Right hindlimb (tissue), 1 donor: Measurements from ENCODE around the gene VAMP4.
"Not testable (repeated sequence)": the region's sequence is repeated elsewhere in the genome, so short reads cannot be mapped to it uniquely, and the experiment has no call there.

Experiments
- DNase-seq: peaks from one replicate; pipeline ENCODE4 v3.0.0-alpha.2; 2018

Gene VAMP4

DNA sequence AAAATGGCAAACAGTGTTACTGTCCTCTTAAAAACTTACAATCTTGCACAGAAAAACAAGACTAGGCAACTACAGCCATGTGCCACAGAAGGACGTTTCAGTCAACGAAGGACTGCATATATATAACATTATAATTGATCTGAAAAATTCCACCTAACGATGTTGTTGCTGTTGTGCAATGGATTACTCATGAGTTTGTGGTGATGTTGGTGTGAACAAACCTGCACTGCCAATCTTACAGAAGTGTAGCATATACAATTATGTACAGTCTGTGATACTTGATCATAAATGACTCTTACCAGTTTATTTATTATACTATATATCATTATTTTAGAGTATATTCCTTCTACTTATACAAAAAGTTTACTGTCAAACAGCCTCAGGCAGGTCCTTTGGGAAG is 6.8 kb upstream of the VAMP4 start:
- DNase-seq: no peak

DNA sequence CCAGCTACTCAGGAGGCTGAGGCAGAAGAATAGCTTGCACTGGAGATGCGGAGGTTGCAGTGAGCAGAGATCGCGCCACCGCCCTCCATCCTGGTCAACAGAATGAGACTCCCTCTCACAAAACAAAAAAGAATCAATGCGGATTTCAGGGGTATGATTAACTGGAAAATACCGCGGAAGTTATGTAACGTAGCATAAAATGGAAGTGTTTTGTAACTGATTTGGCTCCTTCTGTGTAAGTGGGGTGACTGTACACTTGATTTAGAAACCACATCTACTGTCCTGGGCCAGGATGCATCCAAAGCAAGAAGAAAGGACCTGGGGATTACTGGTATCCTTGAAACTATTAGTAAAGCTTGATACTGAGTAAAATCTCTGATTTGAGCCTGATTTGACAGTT is 3.1 kb upstream of the VAMP4 start:
- DNase-seq: no peak

DNA sequence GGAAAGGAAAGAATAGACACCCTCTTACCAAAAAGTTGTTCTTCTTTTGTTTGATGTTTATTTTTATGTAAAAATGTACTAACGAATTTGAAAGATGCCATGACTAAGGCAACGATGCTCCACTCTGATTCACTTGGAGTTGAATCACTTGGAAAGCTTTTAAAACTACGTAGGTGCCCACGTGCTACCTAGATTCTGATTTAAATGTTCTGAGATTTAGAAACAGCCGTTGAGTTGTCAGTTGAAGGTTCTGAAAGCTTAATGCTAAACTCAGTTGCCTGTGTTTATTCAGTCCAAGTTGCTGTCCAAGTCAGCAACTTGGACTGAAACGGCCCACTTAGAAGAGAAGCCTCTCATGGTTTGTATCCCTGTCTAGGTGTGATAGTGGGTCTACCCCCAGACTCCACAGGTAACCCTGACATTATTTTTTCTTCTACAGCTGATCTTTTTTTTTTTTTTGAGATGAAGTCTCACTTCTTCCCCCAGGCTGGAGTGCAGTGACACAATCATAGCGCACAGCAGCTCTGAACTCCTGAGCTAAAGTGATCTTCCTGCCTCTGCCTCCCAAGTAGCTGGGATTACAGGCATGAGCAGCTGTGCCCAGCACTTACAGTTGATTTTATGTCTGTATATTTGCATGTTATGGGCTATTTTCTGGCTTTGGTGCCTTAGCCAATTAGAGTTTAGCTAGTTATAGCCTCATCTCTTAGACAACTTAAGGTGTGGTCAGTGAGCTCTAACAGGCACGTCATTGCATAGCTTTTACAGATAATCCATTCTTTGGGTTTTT is 1.4 kb upstream of the VAMP4 start:
- DNase-seq: peak; percentile 35

DNA sequence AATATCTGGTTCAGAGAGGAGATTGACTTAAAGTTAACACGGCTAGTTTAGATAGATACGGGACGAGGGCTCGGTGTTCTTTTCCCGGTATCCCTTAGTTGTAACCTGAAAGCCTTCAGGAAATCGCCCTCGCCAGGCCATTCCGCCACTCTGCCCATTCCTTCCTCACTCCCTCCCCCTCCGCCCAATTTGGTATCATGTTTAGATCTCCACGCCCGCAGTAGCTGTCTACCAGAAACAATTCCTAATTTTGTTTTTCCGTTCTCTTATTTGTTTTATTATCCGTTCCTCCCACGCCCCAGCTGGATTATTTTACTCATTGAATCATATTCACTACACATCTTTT is 685 bp upstream of the VAMP4 start:
- peak; percentile 66 for DNase-seq

DNA sequence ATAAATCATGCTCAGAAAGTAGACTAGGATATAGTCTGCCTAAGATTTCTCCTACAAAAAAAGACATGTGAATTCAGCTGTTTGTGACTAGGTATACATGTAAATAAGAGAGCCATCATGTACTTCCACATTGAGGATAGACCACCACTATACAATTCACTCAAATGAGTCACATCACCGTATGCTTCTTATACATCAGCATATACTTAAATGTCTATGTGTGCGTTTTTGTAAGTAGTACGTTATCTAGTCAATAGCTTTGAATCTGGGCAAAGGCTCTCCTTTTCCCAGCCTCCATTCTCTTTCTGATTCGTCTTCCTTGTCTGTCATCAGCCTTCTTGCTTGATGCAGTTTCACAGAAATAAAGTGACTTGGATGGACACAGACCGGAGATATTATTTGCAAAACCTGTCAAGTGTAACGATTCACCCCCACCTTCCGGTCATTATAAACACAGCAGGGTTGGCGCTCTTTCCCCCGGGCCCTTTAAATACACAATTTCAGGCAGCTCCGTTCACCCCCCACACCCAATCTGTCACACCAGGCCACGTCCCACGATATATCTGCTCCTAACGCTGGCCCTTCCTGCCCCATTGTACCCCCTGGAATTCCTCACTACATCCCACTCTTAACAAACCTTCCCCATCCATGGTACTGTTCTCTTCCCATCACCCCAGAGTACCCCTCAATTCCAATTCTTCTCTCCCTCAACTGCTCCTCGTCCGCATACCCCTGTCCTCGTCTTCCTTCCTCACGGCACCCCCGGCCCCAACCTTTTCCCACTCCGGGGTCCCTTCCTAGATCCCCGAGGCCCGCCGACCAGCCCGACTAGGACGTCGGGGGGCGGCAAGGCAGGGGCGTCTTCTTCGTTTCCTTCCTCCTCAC is 636 bp downstream of the VAMP4 start:
- peak; percentile 57 for DNase-seq

DNA sequence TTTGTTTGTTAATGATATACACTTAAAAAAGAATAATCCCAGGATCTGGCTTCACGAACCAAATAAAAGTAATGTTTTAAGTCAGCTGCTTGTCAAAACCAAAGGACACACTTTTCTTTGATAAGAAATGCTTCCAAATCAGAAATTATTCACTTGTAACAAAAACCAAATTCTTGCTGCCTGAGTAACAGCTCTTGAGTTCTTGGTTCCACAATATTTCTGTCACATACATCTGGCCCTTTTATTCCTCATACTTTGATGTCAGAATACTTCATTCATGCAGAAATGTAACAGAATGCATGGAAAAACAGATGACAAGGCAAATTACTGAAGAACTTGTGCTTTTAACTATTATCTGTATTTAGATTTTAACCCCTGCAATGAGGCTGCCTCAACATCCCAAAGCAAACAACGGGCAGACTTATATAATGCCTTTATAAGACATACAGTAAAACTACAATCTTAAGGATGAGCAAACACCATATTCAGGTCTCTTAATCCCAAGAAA is 1.5 kb downstream of the VAMP4 start:
- no peak for DNase-seq

DNA sequence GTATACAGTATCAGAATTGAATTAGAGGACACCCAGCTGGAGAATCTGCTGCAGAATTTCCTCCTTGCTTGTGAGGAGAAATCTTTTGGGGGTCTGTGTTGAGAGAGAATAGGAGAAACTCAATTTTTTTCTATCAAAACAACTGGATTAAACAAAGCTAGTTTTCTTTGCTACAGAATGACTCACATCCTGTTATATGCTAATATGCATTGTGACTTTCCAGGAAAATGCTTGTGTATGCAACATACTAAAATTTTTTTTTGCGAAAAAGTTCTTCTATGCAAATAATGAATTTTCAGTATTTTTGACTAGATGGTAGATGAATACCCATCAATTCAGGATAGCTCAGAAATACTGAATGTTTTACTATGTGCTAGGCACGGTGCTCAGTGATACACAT is 2.2 kb downstream of the VAMP4 start:
- no peak for DNase-seq

DNA sequence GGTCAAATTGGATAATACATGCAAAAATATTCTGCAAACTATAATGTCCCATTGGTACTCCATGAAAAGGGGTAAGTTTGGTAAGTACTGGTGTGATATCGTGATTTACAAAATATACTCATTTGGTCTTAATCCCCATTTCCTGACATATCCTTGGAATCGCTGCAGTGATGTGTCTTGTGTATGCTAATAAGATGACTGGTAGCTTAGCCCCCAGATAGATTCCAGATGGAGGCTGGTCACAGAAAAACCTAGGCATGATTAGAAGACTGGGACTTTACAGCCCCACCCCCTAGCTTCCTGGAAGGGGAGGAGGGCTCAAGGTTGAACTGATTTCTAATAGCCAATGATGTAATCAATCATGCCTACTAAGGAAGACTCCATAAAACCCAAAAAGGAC is 3.0 kb downstream of the VAMP4 start:
- no peak for DNase-seq

DNA sequence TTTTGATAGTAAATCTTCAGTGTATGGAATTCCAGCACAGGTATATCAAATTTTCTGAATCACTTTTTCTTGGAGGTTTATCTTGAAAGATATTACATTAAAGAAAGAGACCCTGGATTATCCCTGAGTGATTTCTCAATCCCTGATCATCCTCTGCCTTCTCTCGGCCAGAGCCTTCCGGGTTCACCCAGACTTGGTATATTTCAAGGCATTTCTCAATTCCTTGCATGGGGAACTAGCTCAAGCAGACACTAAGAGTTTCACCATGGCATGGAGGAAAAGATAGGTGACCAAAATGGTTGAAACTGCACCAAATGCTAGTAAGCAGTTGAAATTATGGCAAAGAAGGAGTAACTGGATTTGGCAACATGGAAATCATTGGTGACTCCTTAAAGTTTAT is 5.7 kb downstream of the VAMP4 start:
- DNase-seq: no peak

DNA sequence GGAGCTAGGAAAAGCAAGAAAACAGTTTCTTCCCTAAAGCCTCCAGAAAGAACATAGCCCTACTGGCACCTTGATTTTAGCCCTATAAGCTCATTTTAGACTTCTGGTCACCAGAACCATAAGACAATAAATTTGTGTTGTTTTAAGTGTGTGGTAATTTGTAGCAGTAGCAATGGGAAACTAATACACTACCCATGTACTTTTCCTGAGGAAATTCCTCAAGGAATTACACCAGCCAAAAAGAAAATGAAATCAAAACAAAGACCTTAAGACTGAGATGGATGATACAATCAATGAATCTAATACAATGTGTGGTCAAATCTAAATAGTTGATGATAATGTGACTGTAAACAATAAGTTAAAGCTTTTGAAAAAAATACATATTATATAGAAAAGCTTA is 11.8 kb downstream of the VAMP4 start:
- DNase-seq: no peak

DNA sequence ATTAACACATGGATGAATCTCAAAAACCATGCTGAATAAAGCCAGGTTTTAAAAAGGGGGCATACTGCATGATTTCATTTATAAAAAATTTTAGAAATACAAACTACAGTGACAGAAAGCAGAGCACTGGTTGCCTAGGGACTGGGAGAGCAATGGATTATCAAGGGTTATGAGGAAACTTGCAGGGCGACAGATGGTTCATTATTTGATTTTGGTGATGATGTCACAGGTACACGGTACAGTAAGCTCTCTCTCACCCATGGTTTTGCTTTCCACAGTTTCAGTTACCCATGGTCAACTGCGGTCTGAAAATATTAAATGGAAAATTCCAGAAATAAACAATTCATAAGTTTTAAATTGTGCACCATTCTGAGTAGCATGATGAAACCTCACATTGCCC is 14.1 kb downstream of the VAMP4 start:
- DNase-seq: no peak

DNA sequence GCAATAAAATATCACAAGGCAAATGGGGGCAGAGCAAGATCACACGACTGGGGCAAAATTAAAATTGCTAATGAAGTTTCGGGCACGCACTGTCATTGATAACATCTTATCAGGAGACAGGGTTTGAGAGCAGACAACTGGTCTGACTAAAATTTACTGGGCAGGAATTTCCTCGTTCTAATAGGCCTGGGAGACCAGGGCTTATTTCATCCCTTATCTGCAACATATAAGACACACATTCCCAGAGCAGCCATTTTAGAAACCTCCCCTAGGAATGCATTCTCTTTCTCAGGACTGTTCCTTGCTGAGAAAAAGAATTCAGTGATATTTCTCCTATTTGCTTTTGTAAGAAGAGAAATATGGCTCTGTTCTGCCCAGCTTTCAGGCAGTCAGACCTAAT is 18.7 kb downstream of the VAMP4 start:
- not testable (repeated sequence) for DNase-seq

DNA sequence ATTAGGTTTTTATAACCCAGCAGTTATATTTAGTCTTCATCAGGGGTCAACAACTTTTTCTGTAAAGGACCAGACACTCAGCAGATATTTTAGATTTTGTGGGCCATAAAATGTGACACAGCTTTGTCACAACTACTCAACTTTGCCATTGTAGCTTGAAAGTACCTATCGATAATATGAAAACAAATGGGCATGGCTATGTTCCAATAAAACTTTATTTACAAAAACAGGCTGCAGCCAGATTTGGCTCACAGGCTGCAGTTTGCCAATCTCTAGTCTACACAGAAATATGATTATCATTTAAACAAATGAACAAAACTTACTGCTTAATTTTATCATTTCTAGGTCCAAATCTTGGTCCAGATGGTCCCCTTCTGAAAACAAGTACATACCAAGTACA is 23.0 kb downstream of the VAMP4 start:
- DNase-seq: no peak

DNA sequence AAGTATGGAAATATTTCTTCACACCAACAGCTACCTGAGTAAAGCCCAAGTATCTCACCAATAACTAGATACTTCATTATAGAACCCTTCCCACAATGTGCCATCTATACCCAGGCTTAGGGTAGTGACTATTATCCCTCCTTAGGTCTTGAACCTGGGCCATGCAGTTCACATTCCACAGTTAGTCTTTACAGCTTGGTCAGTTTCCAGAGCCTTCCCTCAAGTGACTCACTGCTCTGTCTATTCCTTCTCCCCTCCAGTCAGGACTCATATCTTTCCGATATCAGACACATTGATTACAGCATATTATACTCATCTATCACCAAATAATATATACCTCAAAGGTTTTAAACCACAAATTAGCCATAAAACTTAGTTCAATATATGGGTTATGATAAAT is 23.6 kb downstream of the VAMP4 start:
- no peak for DNase-seq

DNA sequence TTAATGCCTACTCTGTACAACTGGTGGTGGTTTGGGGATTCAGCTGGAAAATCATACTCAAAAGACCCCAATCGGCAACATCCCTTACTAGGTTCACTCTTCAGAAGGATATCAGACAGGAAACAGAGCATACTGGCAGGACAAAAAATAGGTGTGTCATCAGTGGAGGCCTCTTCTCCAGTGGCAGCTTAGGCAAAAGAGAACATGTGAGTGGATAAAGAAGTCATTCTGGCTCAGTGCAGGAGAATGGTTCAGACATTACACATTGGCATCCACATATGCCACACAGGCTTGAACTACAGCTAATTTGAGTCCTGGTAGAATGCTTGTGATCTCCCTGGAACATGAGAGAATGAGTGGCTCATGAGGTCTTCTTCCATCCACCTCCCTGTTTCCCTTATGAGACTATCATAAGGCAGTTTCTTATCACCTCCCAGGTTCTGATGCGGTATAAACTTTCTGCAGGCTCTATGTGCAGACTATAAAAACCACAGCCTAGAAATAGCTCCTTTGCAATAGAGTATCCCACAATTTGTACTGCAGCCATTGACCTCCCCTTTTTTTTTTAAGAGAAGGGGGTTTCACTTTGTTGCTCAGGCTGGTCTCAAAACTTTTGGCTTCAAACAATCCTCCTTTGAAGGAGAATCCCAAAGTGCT is 24.7 kb downstream of the VAMP4 start:
- DNase-seq: no peak

DNA sequence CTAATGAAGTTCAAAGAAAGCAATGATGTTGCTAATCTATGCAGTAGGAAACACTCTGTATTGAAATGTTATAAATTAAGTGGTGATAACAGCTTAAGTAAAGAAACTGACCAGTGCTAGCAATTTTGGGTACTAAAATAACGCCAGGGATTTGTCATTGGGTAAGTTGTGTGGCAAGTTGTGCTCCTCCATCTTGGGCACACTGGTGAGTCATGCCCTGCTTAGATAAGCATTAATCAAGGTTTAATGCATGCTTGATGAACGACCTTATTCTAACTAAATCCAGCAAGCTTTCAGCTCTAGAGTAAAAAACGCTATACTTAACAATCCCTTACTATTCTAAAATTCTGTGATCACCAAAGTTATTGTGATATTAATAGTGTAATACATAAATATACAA is 25.2 kb downstream of the VAMP4 start:
- no peak for DNase-seq

DNA sequence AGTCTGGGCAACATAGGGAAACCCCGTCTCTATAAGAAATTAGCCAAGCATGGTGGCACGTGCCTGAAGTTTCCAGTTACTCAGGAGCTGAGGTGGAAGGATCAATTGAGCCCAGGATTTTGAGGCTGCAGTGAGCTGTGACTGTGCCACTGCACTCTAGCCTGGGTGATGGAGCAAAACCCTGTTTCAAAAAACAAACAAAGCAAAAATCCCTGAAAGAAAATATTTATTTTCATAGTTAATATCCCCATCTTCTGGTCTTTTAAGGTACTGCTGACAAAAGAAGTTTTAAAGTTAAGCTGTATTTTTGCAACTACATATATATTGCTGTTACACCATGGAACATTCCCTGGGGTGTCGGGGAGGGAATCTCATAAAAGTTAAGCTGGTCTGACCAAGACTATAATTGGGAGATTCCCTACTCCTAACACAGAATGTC is 26.0 kb downstream of the VAMP4 start:
- no peak for DNase-seq

DNA sequence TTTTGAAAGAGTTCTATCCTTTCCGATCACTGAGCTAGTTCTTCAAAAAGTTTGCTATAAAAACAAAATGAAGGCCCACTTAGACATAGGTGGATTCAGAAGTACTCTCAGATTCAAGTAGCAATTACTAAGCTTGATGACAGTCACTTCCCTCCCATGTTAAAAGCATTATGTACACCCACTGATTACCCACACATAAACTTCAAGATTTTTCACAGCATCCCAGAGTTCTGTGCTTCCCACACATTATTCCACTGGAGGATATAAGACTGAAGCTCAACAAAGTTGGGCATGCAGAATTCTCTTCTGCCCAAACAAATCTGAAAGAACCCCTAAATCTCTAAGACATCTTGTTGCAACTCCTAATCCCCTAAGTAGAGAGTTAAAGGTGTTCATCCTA is 29.5 kb downstream of the VAMP4 start:
- no peak for DNase-seq

DNA sequence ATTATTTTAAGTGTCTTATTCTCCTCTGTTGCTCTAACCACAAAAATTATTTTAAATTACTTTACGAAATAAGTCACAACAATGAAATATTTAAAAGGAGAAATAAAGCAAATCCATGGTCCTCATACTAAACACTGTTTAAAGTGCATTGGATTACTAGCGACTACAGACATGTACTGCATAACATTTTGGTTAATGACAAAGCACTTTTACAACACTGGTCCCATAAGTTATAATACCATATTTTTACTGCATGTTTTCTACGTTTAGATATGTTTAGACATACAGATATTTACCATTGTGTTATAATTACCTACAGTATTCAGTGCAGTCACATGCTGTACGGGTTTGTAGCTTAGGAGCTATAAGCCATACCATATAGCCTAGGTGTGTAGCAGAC is 30.2 kb downstream of the VAMP4 start:
- DNase-seq: no peak

DNA sequence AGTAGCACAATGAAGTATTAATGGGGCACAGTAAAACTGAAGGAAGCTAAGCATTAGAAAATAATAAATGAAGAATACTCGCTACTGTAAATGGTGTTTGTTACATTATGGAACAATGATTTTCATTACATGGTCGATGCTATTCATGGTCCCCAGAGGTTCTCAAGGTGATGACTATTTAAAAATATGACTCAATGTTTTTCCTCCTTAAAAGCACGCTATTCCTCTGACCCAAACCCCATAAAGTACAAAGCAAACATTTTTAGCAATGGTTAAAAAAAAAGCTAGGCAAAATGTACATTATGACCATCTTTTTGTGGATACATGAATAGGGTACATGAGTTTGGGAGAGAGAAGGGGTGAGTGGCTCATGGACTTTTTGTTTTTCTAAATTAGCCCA is 34.3 kb downstream of the VAMP4 start:
- DNase-seq: no peak

DNA sequence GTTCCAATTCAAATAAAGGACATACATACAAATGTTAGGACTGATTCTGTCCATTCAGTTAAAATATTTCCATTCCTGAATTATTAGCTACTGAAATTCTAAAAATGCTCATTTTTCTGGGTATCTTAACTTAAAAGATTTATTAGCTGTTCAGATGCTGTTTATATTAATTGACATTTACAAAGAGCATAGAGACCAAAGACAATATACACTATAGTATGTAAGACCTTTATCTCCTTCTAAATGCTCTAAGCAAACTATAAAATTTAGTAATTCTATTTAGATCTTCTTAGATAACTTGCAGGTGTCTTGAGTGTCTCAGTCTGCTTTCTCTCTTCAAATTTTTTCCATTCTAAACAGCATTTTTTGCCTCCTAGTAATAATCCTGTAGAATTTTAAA is 39.3 kb downstream of the VAMP4 start:
- DNase-seq: no peak

DNA sequence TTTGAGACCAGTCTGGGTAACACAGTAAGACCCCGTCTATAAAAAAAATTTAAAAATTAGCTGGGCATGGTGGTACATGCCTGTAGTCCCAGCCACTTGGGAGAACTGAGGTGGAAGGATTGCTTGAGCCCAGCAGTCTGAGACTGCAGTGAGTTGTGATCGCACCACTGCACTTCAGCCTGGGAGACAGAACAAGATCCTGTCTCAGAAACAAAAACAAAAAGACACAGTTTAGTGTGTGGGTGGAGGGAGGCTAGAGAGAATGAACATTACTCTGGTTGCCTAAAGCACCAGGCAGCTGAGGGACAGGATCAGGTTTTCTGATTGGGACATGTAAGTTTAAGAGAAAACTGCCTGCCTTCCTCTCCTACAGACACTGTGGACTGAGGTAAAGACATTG is 42.3 kb downstream of the VAMP4 start:
- DNase-seq: no peak

DNA sequence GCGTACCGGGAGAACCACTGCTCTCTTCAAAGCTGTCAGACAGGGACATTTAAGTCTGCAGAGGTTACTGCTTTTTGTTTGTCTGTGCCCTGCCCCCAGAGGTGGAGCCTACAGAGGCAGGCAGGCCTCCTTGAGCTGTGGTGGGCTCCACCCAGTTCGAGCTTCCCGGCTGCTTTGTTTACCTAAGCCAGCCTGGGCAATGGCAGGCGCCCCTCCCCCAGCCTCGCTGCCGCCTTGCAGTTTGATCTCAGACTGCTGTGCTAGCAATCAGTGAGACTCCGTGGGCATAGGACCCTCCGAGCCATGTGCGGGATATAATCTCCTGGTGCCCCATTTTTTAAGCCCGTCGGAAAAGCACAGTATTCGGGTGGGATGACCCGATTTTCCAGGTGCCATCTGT is 46.1 kb downstream of the VAMP4 start:
- DNase-seq: not testable (repeated sequence)

DNA sequence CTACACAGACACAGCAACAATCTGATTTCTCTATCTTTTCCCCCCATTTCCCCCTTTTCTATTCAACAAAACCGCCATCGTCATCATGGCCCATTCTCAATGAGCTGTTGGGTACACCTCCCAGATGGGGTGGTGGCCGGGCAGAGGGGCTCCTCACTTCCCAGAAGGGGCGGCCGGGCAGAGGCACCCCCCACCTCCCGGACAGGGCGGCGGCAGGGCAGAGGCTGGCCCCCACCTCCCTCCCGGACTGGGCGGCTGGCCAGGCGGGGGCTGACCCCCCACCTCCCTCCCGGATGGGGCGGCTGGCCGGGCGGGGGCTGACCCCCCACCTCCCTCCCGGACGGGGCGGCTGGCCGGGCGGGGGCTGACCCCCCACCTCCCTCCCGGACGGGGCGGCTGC is 48.3 kb downstream of the VAMP4 start:
- DNase-seq: not testable (repeated sequence)
